ENCODE measurements around the gene GBP5.

Gene GBP5

DNA sequence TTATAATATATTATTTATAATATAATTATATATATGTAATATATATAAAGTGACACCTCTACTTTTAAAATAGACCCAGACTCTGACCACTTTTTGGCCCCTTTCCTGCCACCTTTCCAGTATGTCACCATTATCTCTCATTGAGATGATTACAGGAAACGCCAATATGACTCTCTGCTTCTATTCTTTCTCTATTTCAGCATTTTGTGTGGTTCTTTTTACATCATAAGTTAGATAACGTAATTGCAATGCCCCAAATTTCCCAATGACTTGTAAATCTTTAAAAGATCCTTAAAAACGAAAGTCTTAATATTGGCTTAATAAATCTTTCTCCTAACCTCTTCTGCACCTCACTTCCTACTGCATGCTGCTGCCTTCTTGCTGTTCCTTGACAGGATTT, 8.1 kb upstream of the GBP5 start:
- Histone ChIP-seq H3K4me1 (ENCODE audit: control insufficient read depth, insufficient read depth, low read length) (no peaks in the 10 kb centered on the region), H3K4me3 (ENCODE audit: low read length in 2 of 2) (no peak overlapping the region), H3K36me3 (ENCODE audit: control insufficient read depth in 2 of 2, insufficient read depth in 2 of 2, low read length in 2 of 2) (no peaks in the 10 kb centered on the region), H3K9ac (ENCODE audit: low read length in 2 of 2) (no peak overlapping the region), H3K9me3 (ENCODE audit: control insufficient read depth in 2 of 2, low read length in 2 of 2) (no peaks in the 10 kb centered on the region), H3K27ac (ENCODE audit: low read length) (no peak overlapping the region), H3K27me3 (ENCODE audit: control insufficient read depth in 1 of 2, insufficient read depth in 2 of 2, low read length in 2 of 2) (no peaks in the 10 kb centered on the region)

- H3K4me3 ChIP-seq (ENCODE audit: low read length in 2 of 2) = no peak overlapping the region
- H3K36me3 ChIP-seq (ENCODE audit: control insufficient read depth in 2 of 2, insufficient read depth in 2 of 2, low read length in 2 of 2) = no peaks in the 10 kb centered on the region
- H3K27me3 ChIP-seq (ENCODE audit: control insufficient read depth in 1 of 2, insufficient read depth in 2 of 2, low read length in 2 of 2) = no peaks in the 10 kb centered on the region
- H3K9me3 ChIP-seq (ENCODE audit: control insufficient read depth in 2 of 2, low read length in 2 of 2) = no peaks in the 10 kb centered on the region
- H3K27ac ChIP-seq (ENCODE audit: low read length) = no peak overlapping the region
- no peak overlapping the region for H3K9ac ChIP-seq (ENCODE audit: low read length in 2 of 2)
- no peaks in the 10 kb centered on the region for H3K4me1 ChIP-seq (ENCODE audit: control insufficient read depth, insufficient read depth, low read length)
Measured at GRCh38 chr1:89279011-89279466, 6.4 kb upstream of the GBP5 start.

GRCh38 chr1:89277725-89278124, 5.1 kb upstream of the GBP5 start:
- Histone ChIP-seq H3K27me3 (ENCODE audit: control insufficient read depth in 1 of 2, insufficient read depth in 2 of 2, low read length in 2 of 2) (no peaks in the 10 kb centered on the region), H3K9ac (ENCODE audit: low read length in 2 of 2) (no peak overlapping the region), H3K27ac (ENCODE audit: low read length) (no peak overlapping the region), H3K9me3 (ENCODE audit: control insufficient read depth in 2 of 2, low read length in 2 of 2) (no peaks in the 10 kb centered on the region), H3K4me3 (ENCODE audit: low read length in 2 of 2) (no peak overlapping the region), H3K4me1 (ENCODE audit: control insufficient read depth, insufficient read depth, low read length) (no peaks in the 10 kb centered on the region), H3K36me3 (ENCODE audit: control insufficient read depth in 2 of 2, insufficient read depth in 2 of 2, low read length in 2 of 2) (no peaks in the 10 kb centered on the region)

GRCh38 chr1:89276690-89277089, 4.0 kb upstream of the GBP5 start:
- no peaks in the 10 kb centered on the region for H3K36me3 ChIP-seq (ENCODE audit: control insufficient read depth in 2 of 2, insufficient read depth in 2 of 2, low read length in 2 of 2)
- H3K9ac ChIP-seq (ENCODE audit: low read length in 2 of 2) = no peak overlapping the region
- H3K27me3 ChIP-seq (ENCODE audit: control insufficient read depth in 1 of 2, insufficient read depth in 2 of 2, low read length in 2 of 2) = no peaks in the 10 kb centered on the region
- H3K9me3 ChIP-seq (ENCODE audit: control insufficient read depth in 2 of 2, low read length in 2 of 2) = no peaks in the 10 kb centered on the region
- H3K4me1 ChIP-seq (ENCODE audit: control insufficient read depth, insufficient read depth, low read length) = no peaks in the 10 kb centered on the region
- no peak overlapping the region for H3K4me3 ChIP-seq (ENCODE audit: low read length in 2 of 2)
- no peak overlapping the region for H3K27ac ChIP-seq (ENCODE audit: low read length)

DNA sequence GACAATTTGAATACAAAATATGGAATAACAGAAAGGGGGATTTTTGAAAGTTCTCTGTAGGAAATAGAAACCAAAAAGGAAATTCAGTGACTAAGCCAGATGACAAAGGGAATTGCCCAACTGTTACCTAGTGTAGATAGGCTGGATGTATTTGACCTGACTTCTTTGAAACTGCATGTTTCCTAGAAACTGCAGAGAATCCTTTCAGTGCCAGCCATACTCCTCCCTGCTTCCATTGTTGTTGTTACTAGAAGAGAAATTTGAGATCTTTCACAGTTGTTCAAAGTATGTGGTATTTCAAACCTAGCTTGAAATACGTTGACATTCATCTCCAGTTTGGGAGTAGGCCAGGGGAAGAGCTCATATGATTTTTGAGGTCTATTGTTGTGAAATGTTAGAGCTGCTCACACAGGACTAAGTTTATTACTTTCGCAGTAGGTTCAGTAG, 1.8 kb upstream of the GBP5 start:
- Histone ChIP-seq H3K36me3 (ENCODE audit: control insufficient read depth in 2 of 2, insufficient read depth in 2 of 2, low read length in 2 of 2) (no peaks in the 10 kb centered on the region), H3K27ac (ENCODE audit: low read length) (no peak overlapping the region), H3K27me3 (ENCODE audit: control insufficient read depth in 1 of 2, insufficient read depth in 2 of 2, low read length in 2 of 2) (no peaks in the 10 kb centered on the region), H3K4me1 (ENCODE audit: control insufficient read depth, insufficient read depth, low read length) (no peaks in the 10 kb centered on the region), H3K9ac (ENCODE audit: low read length in 2 of 2) (no peak overlapping the region), H3K9me3 (ENCODE audit: control insufficient read depth in 2 of 2, low read length in 2 of 2) (no peaks in the 10 kb centered on the region), H3K4me3 (ENCODE audit: low read length in 2 of 2) (no peak overlapping the region)

DNA sequence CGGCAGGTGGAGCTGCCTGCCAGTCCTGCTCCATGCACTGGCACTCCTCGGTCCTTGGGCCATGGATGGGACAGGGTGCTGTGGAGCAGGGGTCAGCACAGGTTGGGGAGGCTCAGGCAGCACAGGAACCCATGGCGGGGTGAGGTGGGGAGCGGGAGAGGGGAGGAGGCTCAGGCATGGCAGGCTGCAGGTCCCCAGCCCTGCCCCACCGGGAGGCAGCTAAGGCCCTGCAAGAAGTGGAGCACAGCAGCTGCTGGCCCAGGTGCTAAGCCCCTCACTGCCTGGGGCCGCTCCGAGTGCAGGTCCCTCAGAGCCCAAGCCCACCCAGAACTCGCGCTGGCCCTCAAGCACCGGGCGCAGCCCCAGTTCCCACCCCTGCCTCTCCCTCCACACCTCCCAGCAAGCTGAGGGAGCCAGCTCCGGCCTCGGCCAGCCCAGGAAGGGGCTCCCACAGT, 691 bp upstream of the GBP5 start:
- Histone ChIP-seq H3K4me3 (ENCODE audit: low read length in 2 of 2) (no peak overlapping the region), H3K4me1 (ENCODE audit: control insufficient read depth, insufficient read depth, low read length) (no peaks in the 10 kb centered on the region), H3K9me3 (ENCODE audit: control insufficient read depth in 2 of 2, low read length in 2 of 2) (no peaks in the 10 kb centered on the region), H3K36me3 (ENCODE audit: control insufficient read depth in 2 of 2, insufficient read depth in 2 of 2, low read length in 2 of 2) (no peaks in the 10 kb centered on the region), H3K9ac (ENCODE audit: low read length in 2 of 2) (no peak overlapping the region), H3K27me3 (ENCODE audit: control insufficient read depth in 1 of 2, insufficient read depth in 2 of 2, low read length in 2 of 2) (no peaks in the 10 kb centered on the region), H3K27ac (ENCODE audit: low read length) (no peak overlapping the region)

- Histone ChIP-seq H3K9ac (ENCODE audit: low read length in 2 of 2) (no peak overlapping the region), H3K4me1 (ENCODE audit: control insufficient read depth, insufficient read depth, low read length) (no peaks in the 10 kb centered on the region), H3K27me3 (ENCODE audit: control insufficient read depth in 1 of 2, insufficient read depth in 2 of 2, low read length in 2 of 2) (no peaks in the 10 kb centered on the region), H3K27ac (ENCODE audit: low read length) (no peak overlapping the region), H3K36me3 (ENCODE audit: control insufficient read depth in 2 of 2, insufficient read depth in 2 of 2, low read length in 2 of 2) (no peaks in the 10 kb centered on the region), H3K9me3 (ENCODE audit: control insufficient read depth in 2 of 2, low read length in 2 of 2) (no peaks in the 10 kb centered on the region), H3K4me3 (ENCODE audit: low read length in 2 of 2) (no peak overlapping the region)
Measured at GRCh38 chr1:89271341-89272015, 1.2 kb downstream of the GBP5 start.

DNA sequence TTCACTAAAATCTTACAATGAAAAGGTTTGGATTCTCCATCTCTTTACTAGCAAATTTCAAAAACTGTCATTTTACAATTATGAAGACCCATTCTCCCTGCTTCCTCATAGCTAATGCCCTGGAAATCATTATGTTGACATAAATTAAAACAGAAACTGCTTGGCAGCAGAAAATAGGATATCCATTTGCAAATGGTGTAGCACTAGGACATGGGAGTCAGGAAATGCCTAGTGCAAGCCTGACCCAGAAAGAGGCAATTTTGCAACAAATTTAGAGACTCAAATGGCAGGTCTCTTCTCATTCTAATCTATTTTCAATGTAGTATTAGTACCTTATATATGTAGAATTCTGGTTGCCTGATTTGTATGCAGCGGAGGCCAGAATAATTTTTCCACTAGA, 2.2 kb downstream of the GBP5 start:
- Histone ChIP-seq H3K4me1 (ENCODE audit: control insufficient read depth, insufficient read depth, low read length) (no peaks in the 10 kb centered on the region), H3K36me3 (ENCODE audit: control insufficient read depth in 2 of 2, insufficient read depth in 2 of 2, low read length in 2 of 2) (no peaks in the 10 kb centered on the region), H3K27me3 (ENCODE audit: control insufficient read depth in 1 of 2, insufficient read depth in 2 of 2, low read length in 2 of 2) (no peaks in the 10 kb centered on the region), H3K9ac (ENCODE audit: low read length in 2 of 2) (no peak overlapping the region), H3K9me3 (ENCODE audit: control insufficient read depth in 2 of 2, low read length in 2 of 2) (no peaks in the 10 kb centered on the region), H3K27ac (ENCODE audit: low read length) (no peak overlapping the region), H3K4me3 (ENCODE audit: low read length in 2 of 2) (no peak overlapping the region)

DNA sequence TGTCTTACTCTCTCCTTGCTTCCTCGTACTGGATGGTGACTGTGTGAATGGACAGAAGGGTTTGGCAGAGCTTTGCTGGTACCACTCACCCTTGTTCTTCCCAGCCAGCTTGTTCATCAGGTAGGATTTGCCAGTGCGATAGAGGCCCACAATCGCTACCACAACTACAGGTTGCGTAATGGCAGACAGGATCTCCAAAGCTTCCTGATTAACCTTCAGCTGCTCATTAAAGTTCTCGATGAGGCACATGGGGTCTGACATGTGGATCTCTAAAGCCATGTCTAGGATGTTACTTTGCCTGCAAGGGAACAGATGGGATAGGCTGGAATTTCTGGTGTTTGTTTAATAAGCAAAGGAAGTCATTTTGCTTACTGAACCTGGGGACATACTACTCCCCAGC, 3.4 kb downstream of the GBP5 start:
- no peaks in the 10 kb centered on the region for H3K36me3 ChIP-seq (ENCODE audit: control insufficient read depth in 2 of 2, insufficient read depth in 2 of 2, low read length in 2 of 2)
- no peak overlapping the region for H3K4me3 ChIP-seq (ENCODE audit: low read length in 2 of 2)
- H3K27me3 ChIP-seq (ENCODE audit: control insufficient read depth in 1 of 2, insufficient read depth in 2 of 2, low read length in 2 of 2) = no peaks in the 10 kb centered on the region
- no peak overlapping the region for H3K9ac ChIP-seq (ENCODE audit: low read length in 2 of 2)
- no peaks in the 10 kb centered on the region for H3K4me1 ChIP-seq (ENCODE audit: control insufficient read depth, insufficient read depth, low read length)
- no peaks in the 10 kb centered on the region for H3K9me3 ChIP-seq (ENCODE audit: control insufficient read depth in 2 of 2, low read length in 2 of 2)
- no peak overlapping the region for H3K27ac ChIP-seq (ENCODE audit: low read length)

DNA sequence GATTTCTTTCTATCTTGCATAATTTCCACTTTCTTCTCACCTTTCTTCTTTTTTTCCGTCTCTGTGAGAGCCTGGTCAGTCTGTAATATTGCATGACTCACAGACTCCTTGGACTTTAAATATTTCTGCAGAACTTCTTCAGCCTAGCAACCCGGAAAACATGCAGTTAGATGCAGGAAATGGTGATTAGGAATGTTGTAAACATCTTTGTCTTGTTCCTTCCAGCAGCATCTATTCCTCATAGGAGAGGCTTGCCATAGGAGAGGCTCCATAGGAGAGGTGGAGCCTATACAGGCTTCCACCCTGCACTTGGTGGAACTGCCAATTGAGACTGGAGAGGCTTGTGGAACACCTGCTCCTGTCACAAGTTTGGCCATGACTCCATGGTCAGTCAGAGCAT, 10.0 kb downstream of the GBP5 start:
- Histone ChIP-seq H3K9ac (ENCODE audit: low read length in 2 of 2) (no peak overlapping the region), H3K4me3 (ENCODE audit: low read length in 2 of 2) (peak overlapping the region in 1 of 2 donors; percentile 70), H3K27me3 (ENCODE audit: control insufficient read depth in 1 of 2, insufficient read depth in 2 of 2, low read length in 2 of 2) (no peaks in the 10 kb centered on the region), H3K9me3 (ENCODE audit: control insufficient read depth in 2 of 2, low read length in 2 of 2) (no peaks in the 10 kb centered on the region), H3K4me1 (ENCODE audit: control insufficient read depth, insufficient read depth, low read length) (peaks cover 22% of the 10 kb centered on the region), H3K36me3 (ENCODE audit: control insufficient read depth in 2 of 2, insufficient read depth in 2 of 2, low read length in 2 of 2) (no peaks in the 10 kb centered on the region), H3K27ac (ENCODE audit: low read length) (no peak overlapping the region)

GRCh38 chr1:89261926-89262515, 10.6 kb downstream of the GBP5 start:
- H3K36me3 ChIP-seq (ENCODE audit: control insufficient read depth in 2 of 2, insufficient read depth in 2 of 2, low read length in 2 of 2) = no peaks in the 10 kb centered on the region
- peak overlapping the region; percentile 31 for H3K27ac ChIP-seq (ENCODE audit: low read length)
- H3K9me3 ChIP-seq (ENCODE audit: control insufficient read depth in 2 of 2, low read length in 2 of 2) = no peaks in the 10 kb centered on the region
- no peaks in the 10 kb centered on the region for H3K27me3 ChIP-seq (ENCODE audit: control insufficient read depth in 1 of 2, insufficient read depth in 2 of 2, low read length in 2 of 2)
- peaks cover 22% of the 10 kb centered on the region for H3K4me1 ChIP-seq (ENCODE audit: control insufficient read depth, insufficient read depth, low read length)
- H3K9ac ChIP-seq (ENCODE audit: low read length in 2 of 2) = peak overlapping the region; percentile 34 to 48
- peak overlapping the region; percentile 70 to 76 for H3K4me3 ChIP-seq (ENCODE audit: low read length in 2 of 2)
